Left forelimb (tissue), 1 donor: Measurements from ENCODE around the gene TSPAN1.

ENCODE experiments used
- DNase-seq: peaks from one replicate; pipeline ENCODE4 v3.0.0-alpha.2; 2018; ENCODE audit warnings: low spot score

Gene TSPAN1

GRCh38 chr1:46174448-46175231 lies at the start of gene TSPAN1:
TSPAN1 (plus strand) TSS chr1:46175087; CDS start chr1:46181108, 6,021 bp downstream.
- peak; percentile 52 for DNase-seq

GRCh38 chr1:46128344-46128743 lies 46.5 kb upstream of the TSPAN1 start:
- DNase-seq: no peak

GRCh38 chr1:46130121-46130520 lies 44.8 kb upstream of the TSPAN1 start:
- no peak for DNase-seq

- DNase-seq: no peak
These were observed 44.3 kb upstream of the TSPAN1 start for GRCh38 chr1:46130606-46131005.

GRCh38 chr1:46131093-46131492 lies 43.8 kb upstream of the TSPAN1 start:
- no peak for DNase-seq

- peak; percentile 65 for DNase-seq
These were observed 43.0 kb upstream of the TSPAN1 start for GRCh38 chr1:46131712-46132528.

- peak; percentile 98 for DNase-seq
These were observed 42.2 kb upstream of the TSPAN1 start, which contains the start of gene PIK3R3 for GRCh38 chr1:46132529-46133180. PIK3R3 (minus strand) TSS chr1:46132629; CDS start chr1:46131952, 677 bp downstream.

- DNase-seq: no peak
These were observed 41.7 kb upstream of the TSPAN1 start for GRCh38 chr1:46133181-46133658.

GRCh38 chr1:46133781-46134350 lies 41.0 kb upstream of the TSPAN1 start:
- no peak for DNase-seq

GRCh38 chr1:46134660-46135331 lies 40.1 kb upstream of the TSPAN1 start:
- DNase-seq: no peak

- no peak for DNase-seq
These were observed 38.2 kb upstream of the TSPAN1 start for GRCh38 chr1:46136711-46137110.

GRCh38 chr1:46137916-46138315 lies 37.0 kb upstream of the TSPAN1 start:
- DNase-seq: no peak

GRCh38 chr1:46148318-46148717 lies 26.6 kb upstream of the TSPAN1 start:
- no peak for DNase-seq

- DNase-seq: no peak
These were observed 24.8 kb upstream of the TSPAN1 start for GRCh38 chr1:46150085-46150484.

- no peak for DNase-seq
These were observed 22.9 kb upstream of the TSPAN1 start for GRCh38 chr1:46152016-46152415.

- no peak for DNase-seq
These were observed 21.7 kb upstream of the TSPAN1 start for GRCh38 chr1:46153228-46153627.

- DNase-seq: no peak
These were observed 21.2 kb upstream of the TSPAN1 start for GRCh38 chr1:46153732-46154131.

- DNase-seq: no peak
These were observed 17.0 kb upstream of the TSPAN1 start for GRCh38 chr1:46157916-46158311.

- no peak for DNase-seq
These were observed 16.3 kb upstream of the TSPAN1 start for GRCh38 chr1:46158312-46159281.

- no peak for DNase-seq
These were observed 15.4 kb upstream of the TSPAN1 start for GRCh38 chr1:46159516-46159915.
